Chondrocyte (in vitro differentiated cells): ENCODE data around the gene ENPP6. TPM values are rescaled to one million over a fixed set of nuclear protein-coding genes. Genes with fewer than 3 reads are reported as not detected.

Experiments used
- DNase-seq: peaks from one replicate; pipeline ENCODE4 v3.0.0; 2021; ENCODE audit warnings: mixed read lengths, low spot score
- H3K27ac Mint-ChIP-seq: one replicate; pipeline ENCODE4 v1.8.0; 2021; ENCODE audit warnings: mild to moderate bottlenecking, moderate library complexity, mixed read lengths; ENCODE audit not compliant: unreplicated experiment
- H3K27me3 Mint-ChIP-seq: 2 replicates; pipeline ENCODE4 v1.8.0; 2021; ENCODE audit warnings: low read depth, mixed read lengths
- H3K36me3 Mint-ChIP-seq: 2 replicates; pipeline ENCODE4 v1.8.0; 2021; ENCODE audit warnings: low read depth, mixed read lengths
- H3K4me1 Mint-ChIP-seq: 2 replicates; pipeline ENCODE4 v1.8.0; 2021; ENCODE audit warnings: low read depth, mild to moderate bottlenecking, mixed read lengths
- H3K4me3 Mint-ChIP-seq: one replicate; pipeline ENCODE4 v1.8.0; 2021; ENCODE audit warnings: mild to moderate bottlenecking, moderate library complexity, mixed read lengths; ENCODE audit not compliant: unreplicated experiment
- H3K9me3 Mint-ChIP-seq: 2 replicates; pipeline ENCODE4 v1.8.0; 2021; ENCODE audit warnings: low read depth, mixed read lengths
- CTCF ChIP-seq: fragments of 200-600 bp; sonication (generic); IDR thresholded peaks from 2 replicates; pipeline ENCODE4 v1.5.0; 2021; ENCODE audit warnings: antibody characterized with exemption, mild to moderate bottlenecking, moderate library complexity
- total RNA-seq: library from RNA; stranded (reverse); gene quantifications from 3 replicates; pipeline ENCODE4 v1.2.1, GENCODE V29; 2021

ENPP6 gene
- total RNA-seq, 1 donor from 2014 or later: not detected

GRCh38 chr4:184166736-184167135 is 50.9 kb downstream of the ENPP6 start:
- Mint-ChIP-seq H3K4me3 (no peak overlapping the region), H3K27ac (no peak overlapping the region), H3K4me1 (peaks cover 15% of the 10 kb centered on the region), H3K9me3 (no peaks in the 10 kb centered on the region), H3K27me3 (peaks cover 30% of the 10 kb centered on the region), H3K36me3 (no peaks in the 10 kb centered on the region)
- DNase-seq: no peak
- no peak for TF ChIP-seq CTCF

GRCh38 chr4:184165291-184165690 is 52.4 kb downstream of the ENPP6 start:
- Mint-ChIP-seq H3K9me3 (no peaks in the 10 kb centered on the region), H3K4me1 (peaks cover 15% of the 10 kb centered on the region), H3K36me3 (no peaks in the 10 kb centered on the region), H3K27me3 (peaks cover 38% of the 10 kb centered on the region), H3K27ac (no peak overlapping the region), H3K4me3 (no peak overlapping the region)
- TF ChIP-seq CTCF: no peak
- DNase-seq: no peak

GRCh38 chr4:184163813-184164212 is 53.9 kb downstream of the ENPP6 start:
- peak; percentile 79 for TF ChIP-seq CTCF
- DNase-seq: no peak
- no peak overlapping the region for H3K4me3 Mint-ChIP-seq
- H3K36me3 Mint-ChIP-seq: no peaks in the 10 kb centered on the region
- peaks cover 38% of the 10 kb centered on the region for H3K27me3 Mint-ChIP-seq
- H3K4me1 Mint-ChIP-seq: peaks cover 3% of the 10 kb centered on the region
- no peaks in the 10 kb centered on the region for H3K9me3 Mint-ChIP-seq
- H3K27ac Mint-ChIP-seq: no peak overlapping the region

GRCh38 chr4:184162596-184162995 is 55.1 kb downstream of the ENPP6 start:
- Mint-ChIP-seq H3K4me3 (no peak overlapping the region), H3K27ac (no peak overlapping the region), H3K9me3 (no peaks in the 10 kb centered on the region), H3K4me1 (no peaks in the 10 kb centered on the region), H3K36me3 (no peaks in the 10 kb centered on the region), H3K27me3 (peaks cover 38% of the 10 kb centered on the region)
- no peak for DNase-seq
- TF ChIP-seq CTCF: no peak

- H3K9me3 Mint-ChIP-seq: peaks cover 3% of the 10 kb centered on the region
- peaks cover 21% of the 10 kb centered on the region for H3K27me3 Mint-ChIP-seq
- H3K4me3 Mint-ChIP-seq: no peak overlapping the region
- no peaks in the 10 kb centered on the region for H3K36me3 Mint-ChIP-seq
- peaks cover 9% of the 10 kb centered on the region for H3K4me1 Mint-ChIP-seq
- TF ChIP-seq CTCF: no peak
- H3K27ac Mint-ChIP-seq: no peak overlapping the region
- DNase-seq: no peak
Observed at GRCh38 chr4:184157322-184157721, 60.4 kb downstream of the ENPP6 start.
